Uterus (tissue), 4 donors: ENCODE results near the gene ANXA10. TPM values are rescaled to one million over a fixed set of nuclear protein-coding genes. Genes with fewer than 3 reads are reported as not detected.

Experiments used
- DNase-seq, 2 donors: peaks; one replicate each; pipeline ENCODE4 v3.0.0-alpha.2; 2019 to 2020
- H3K27ac ChIP-seq, 2 donors: fragments of 200-600 bp; sonication (generic); 1 replicate in 1 of 2; 2 replicates in 1 of 2; pipeline ENCODE4 v1.5.1; 2016 to 2018
- H3K27me3 ChIP-seq, 2 donors: fragments of 200-600 bp; sonication (generic); one replicate each; pipeline ENCODE4 v1.5.1; 2018 to 2019; ENCODE audit warnings: control low read depth in 1 of 2
- H3K36me3 ChIP-seq, 2 donors: fragments of 200-600 bp; sonication (generic); one replicate each; pipeline ENCODE4 v1.5.1; 2019; ENCODE audit warnings: control low read depth in 1 of 2
- H3K4me1 ChIP-seq, 2 donors: fragments of 200-600 bp; sonication (generic); one replicate each; pipeline ENCODE4 v1.5.1; 2018 to 2019; ENCODE audit warnings: control low read depth in 1 of 2
- H3K4me3 ChIP-seq, 2 donors: fragments of 200-600 bp; sonication (generic); 1 replicate in 1 of 2; 2 replicates in 1 of 2; pipeline ENCODE4 v1.5.1; 2018 to 2019; ENCODE audit warnings: mild to moderate bottlenecking in 1 of 2
- H3K9me3 ChIP-seq, 2 donors: fragments of 200-600 bp; sonication (generic); one replicate each; pipeline ENCODE4 v1.5.1; 2019; ENCODE audit warnings: control low read depth in 1 of 2
- POLR2A ChIP-seq, 2 donors: fragments of 450-650 bp; IDR thresholded peaks; one replicate each; pipeline ENCODE4 v1.6.1; 2016; ENCODE audit warnings: antibody characterized with exemption in 2 of 2, mild to moderate bottlenecking in 1 of 2, moderate library complexity in 1 of 2
- intact Hi-C: fragments of 100-400 bp; cut with DNase I; formaldehyde crosslinking; loops from one replicate; pipeline ENCODE4 v1.15.1; 2023; ENCODE audit warnings: low total_unique reads
- total RNA-seq, 4 donors: library from RNA; depleted of rRNA in 3 of 4; stranded (reverse); fragments of >200 nt in 3 of 4; gene quantifications; one replicate each; pipeline versions ENCODE4 v1.1.0 to v1.2.4, GENCODE V29; 2014 to 2023
- TF ChIP-seq, protein P1 (sequence below), 4 experiments: fragments of 200-600 bp in 2 of 4; fragments of 450-650 bp in 2 of 4; sonication (generic) in 2 of 4; IDR thresholded peaks; one replicate each; pipeline ENCODE4 v1.5.1; 2016 to 2019; ENCODE audit warnings: antibody characterized with exemption in 4 of 4, mild to moderate bottlenecking in 2 of 4, moderate library complexity in 1 of 4
- donor health status: DM: yes; HTN: yes; CAD: no.

The ANXA10 gene
- total RNA-seq, 4 donors from 2014 or later: not detected

DNA sequence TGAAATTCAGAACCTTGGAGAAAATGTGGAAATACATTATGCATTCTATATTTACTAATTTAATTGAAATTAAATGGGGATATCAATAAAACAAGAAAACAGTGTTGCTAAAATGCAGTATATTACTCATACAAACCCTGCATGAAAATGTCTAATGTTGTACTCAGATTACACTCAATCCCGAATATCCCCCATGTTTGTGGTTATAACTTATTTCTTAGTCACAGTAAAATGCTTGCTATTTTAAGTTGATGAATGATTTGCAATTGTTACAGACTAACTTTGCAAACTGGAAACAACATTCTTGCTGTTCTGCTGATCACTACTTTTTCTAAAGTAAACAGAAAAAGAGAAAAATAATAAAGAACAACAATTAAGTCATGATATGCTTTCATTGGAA, 33.1 kb upstream of the ANXA10 start:
- H3K4me1 ChIP-seq: no peaks in the 10 kb centered on the region
- no peaks in the 10 kb centered on the region for H3K36me3 ChIP-seq
- no peaks in the 10 kb centered on the region for H3K27me3 ChIP-seq
- H3K4me3 ChIP-seq: no peak overlapping the region
- no peak overlapping the region for H3K27ac ChIP-seq
- intact Hi-C loops: no loop called here
- no peak for DNase-seq
- H3K9me3 ChIP-seq: no peaks in the 10 kb centered on the region
- TF ChIP-seq, protein P1, sequence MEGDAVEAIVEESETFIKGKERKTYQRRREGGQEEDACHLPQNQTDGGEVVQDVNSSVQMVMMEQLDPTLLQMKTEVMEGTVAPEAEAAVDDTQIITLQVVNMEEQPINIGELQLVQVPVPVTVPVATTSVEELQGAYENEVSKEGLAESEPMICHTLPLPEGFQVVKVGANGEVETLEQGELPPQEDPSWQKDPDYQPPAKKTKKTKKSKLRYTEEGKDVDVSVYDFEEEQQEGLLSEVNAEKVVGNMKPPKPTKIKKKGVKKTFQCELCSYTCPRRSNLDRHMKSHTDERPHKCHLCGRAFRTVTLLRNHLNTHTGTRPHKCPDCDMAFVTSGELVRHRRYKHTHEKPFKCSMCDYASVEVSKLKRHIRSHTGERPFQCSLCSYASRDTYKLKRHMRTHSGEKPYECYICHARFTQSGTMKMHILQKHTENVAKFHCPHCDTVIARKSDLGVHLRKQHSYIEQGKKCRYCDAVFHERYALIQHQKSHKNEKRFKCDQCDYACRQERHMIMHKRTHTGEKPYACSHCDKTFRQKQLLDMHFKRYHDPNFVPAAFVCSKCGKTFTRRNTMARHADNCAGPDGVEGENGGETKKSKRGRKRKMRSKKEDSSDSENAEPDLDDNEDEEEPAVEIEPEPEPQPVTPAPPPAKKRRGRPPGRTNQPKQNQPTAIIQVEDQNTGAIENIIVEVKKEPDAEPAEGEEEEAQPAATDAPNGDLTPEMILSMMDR (IDR thresholded peaks at IDR 0.05): no peak
- TF ChIP-seq POLR2A (IDR thresholded peaks at IDR 0.05): no peak

DNA sequence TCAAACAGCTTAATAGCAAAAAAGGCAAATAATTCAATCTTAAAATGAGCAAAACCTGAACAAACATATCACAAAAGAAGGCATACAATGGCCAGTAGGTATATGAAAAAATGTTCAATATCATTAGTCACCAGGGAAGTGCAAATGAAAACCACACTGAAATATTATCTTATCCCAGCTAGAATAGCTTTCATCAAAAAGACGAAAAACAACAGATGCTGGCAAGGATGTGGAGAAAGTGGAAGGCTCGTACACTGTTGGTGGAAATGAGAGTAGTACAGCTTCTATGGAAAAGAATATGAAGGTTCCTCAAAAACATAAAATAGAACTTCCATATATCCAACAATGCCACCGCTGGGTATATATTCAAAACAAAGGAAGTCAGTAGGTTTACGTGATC, 29.3 kb upstream of the ANXA10 start:
- no peaks in the 10 kb centered on the region for H3K27me3 ChIP-seq
- H3K4me1 ChIP-seq: no peaks in the 10 kb centered on the region
- no peak overlapping the region for H3K27ac ChIP-seq
- no peak overlapping the region for H3K4me3 ChIP-seq
- H3K9me3 ChIP-seq: no peaks in the 10 kb centered on the region
- intact Hi-C loops: no loop called here
- no peaks in the 10 kb centered on the region for H3K36me3 ChIP-seq
- no peak for DNase-seq
- TF ChIP-seq, protein P1 (IDR thresholded peaks at IDR 0.05): no peak
- no peak for TF ChIP-seq POLR2A (IDR thresholded peaks at IDR 0.05)

DNA sequence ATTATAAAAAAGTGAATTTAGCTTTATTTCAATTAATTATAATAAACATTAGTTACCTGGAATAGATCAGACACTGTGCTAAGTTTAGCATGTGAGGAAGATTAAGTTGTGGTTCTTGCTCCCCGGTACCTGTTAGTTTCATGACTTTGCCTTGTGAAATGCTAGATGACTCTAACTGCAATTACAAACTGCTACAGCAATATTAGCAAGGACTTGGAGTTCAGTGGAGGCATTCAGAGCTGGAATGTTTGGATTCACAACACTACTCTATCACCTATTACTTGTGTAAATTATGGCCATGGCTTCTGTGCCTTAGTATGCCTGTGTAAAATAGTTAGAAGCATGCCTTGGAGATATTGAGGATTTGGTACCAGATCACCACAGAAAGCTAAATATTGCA, 21.4 kb upstream of the ANXA10 start:
- H3K9me3 ChIP-seq: no peaks in the 10 kb centered on the region
- no peaks in the 10 kb centered on the region for H3K36me3 ChIP-seq
- no peak overlapping the region for H3K4me3 ChIP-seq
- H3K27me3 ChIP-seq: no peaks in the 10 kb centered on the region
- intact Hi-C loops: no loop called here
- H3K4me1 ChIP-seq: no peaks in the 10 kb centered on the region
- H3K27ac ChIP-seq: no peak overlapping the region
- TF ChIP-seq, protein P1 (IDR thresholded peaks at IDR 0.05): no peak
- no peak for TF ChIP-seq POLR2A (IDR thresholded peaks at IDR 0.05)
- DNase-seq: no peak

DNA sequence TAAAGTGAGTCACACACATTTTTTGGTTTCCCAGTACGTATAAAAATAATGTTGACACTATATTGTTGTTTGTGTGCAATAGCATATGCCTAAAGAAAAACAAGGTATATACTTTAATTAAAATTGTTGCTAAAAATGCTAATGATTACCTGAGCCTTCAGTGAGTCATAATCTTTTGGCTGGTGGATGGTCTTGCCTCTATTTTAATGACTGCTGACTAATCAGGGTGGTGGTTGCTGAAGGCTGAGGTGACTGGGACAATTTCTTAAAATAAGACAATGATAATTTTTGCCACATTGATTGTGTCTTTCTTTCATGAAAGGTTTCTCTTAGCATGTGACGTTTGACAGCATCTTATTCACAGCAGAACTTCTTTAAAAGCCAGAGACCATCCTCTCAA, 21.0 kb upstream of the ANXA10 start:
- H3K27ac ChIP-seq: no peak overlapping the region
- no peaks in the 10 kb centered on the region for H3K9me3 ChIP-seq
- no peaks in the 10 kb centered on the region for H3K36me3 ChIP-seq
- H3K4me1 ChIP-seq: no peaks in the 10 kb centered on the region
- no peak overlapping the region for H3K4me3 ChIP-seq
- no peaks in the 10 kb centered on the region for H3K27me3 ChIP-seq
- TF ChIP-seq, protein P1 (IDR thresholded peaks at IDR 0.05): no peak
- no peak for TF ChIP-seq POLR2A (IDR thresholded peaks at IDR 0.05)
- no peak for DNase-seq
- intact Hi-C loops: no loop called here

DNA sequence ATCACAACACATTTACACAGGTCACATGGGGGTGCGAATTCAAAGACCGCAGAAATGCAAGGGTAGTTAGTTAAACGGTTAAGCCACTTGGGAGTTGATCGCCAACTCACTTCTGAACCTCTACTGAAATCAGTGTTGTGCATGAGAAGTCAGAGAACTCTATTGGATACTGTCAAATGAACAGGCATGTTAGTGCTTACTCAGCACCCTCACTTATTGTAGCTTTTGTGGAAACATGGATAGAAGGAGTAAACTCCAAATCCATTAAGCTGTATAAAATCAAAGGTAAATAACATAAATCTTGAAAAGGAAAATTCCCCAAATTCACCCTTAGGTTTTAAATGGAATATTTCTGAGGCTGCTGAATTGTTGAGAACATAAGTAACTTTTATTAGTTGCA, 17.5 kb upstream of the ANXA10 start:
- intact Hi-C loops: no loop called here
- Histone ChIP-seq H3K36me3 (no peaks in the 10 kb centered on the region), H3K27me3 (no peaks in the 10 kb centered on the region), H3K9me3 (no peaks in the 10 kb centered on the region), H3K4me3 (no peak overlapping the region), H3K27ac (no peak overlapping the region), H3K4me1 (no peaks in the 10 kb centered on the region)
- TF ChIP-seq POLR2A (IDR thresholded peaks at IDR 0.05): no peak
- TF ChIP-seq, protein P1 (IDR thresholded peaks at IDR 0.05): no peak
- DNase-seq: no peak
